GM19043 (cell line): Measurements from ENCODE around the gene BCAM.
"Not testable (repeated sequence)": the region's sequence is repeated elsewhere in the genome, so short reads cannot be mapped to it uniquely, and the experiment has no call there.

ENCODE experiments used
- ATAC-seq: cut with Tn5 transposase; IDR thresholded peaks from one replicate; pipeline ENCODE4 v1.9.1; 2021; ENCODE audit warnings: low read depth; ENCODE audit not compliant: unreplicated experiment

BCAM gene

GRCh38 chr19:44808463-44809371 is at the start of gene BCAM:
TSS of gene BCAM (plus strand) at chr19:44809103. CDS start at chr19:44809125, 22 bp downstream.
- no peak for ATAC-seq

GRCh38 chr19:44762038-44762437 is 46.9 kb upstream of the BCAM start:
- ATAC-seq = no peak

- no peak for ATAC-seq
These were observed 43.6 kb upstream of the BCAM start for GRCh38 chr19:44765033-44765948.

GRCh38 chr19:44765949-44766335 is 43.0 kb upstream of the BCAM start:
- ATAC-seq = no peak

- no peak for ATAC-seq
These were observed 41.4 kb upstream of the BCAM start for GRCh38 chr19:44767295-44768180.

GRCh38 chr19:44770550-44771257 is 38.2 kb upstream of the BCAM start:
- peak; percentile 93 for ATAC-seq

GRCh38 chr19:44772144-44772543 is 36.8 kb upstream of the BCAM start:
- ATAC-seq = not testable (repeated sequence)

GRCh38 chr19:44772959-44773358 is 35.9 kb upstream of the BCAM start:
- ATAC-seq = no peak

- ATAC-seq = no peak
These were observed 33.1 kb upstream of the BCAM start for GRCh38 chr19:44775676-44776240.

- ATAC-seq = no peak
These were observed 32.4 kb upstream of the BCAM start for GRCh38 chr19:44776402-44777096.

- ATAC-seq = no peak
These were observed 31.1 kb upstream of the BCAM start, which contains the start of gene CBLC for GRCh38 chr19:44777715-44778347. TSS of gene CBLC (plus strand) at chr19:44777890. CDS start at chr19:44777932, 42 bp downstream.

- ATAC-seq = no peak
These were observed 29.8 kb upstream of the BCAM start for GRCh38 chr19:44779150-44779549.

GRCh38 chr19:44781694-44782093 is 27.2 kb upstream of the BCAM start:
- ATAC-seq = not testable (repeated sequence)

- no peak for ATAC-seq
These were observed 26.2 kb upstream of the BCAM start for GRCh38 chr19:44782729-44783128.

- no peak for ATAC-seq
These were observed 25.4 kb upstream of the BCAM start for GRCh38 chr19:44783545-44783944.

- ATAC-seq = no peak
These were observed 23.6 kb upstream of the BCAM start for GRCh38 chr19:44785271-44785670.

- no peak for ATAC-seq
These were observed 22.9 kb upstream of the BCAM start for GRCh38 chr19:44785993-44786392.

- ATAC-seq = no peak
These were observed 19.9 kb upstream of the BCAM start for GRCh38 chr19:44788971-44789370.
